GM10248 (cell line): ENCODE results near the gene KIF2A.

Experiments used
- CTCF ChIA-PET: fragments of 300-600 bp; sonication (Branson Sonifier 250); formaldehyde crosslinking; extraction: SDS; loops from one replicate; lab custom pipeline; 2021; ENCODE audit warnings: antibody characterized with exemption; lab: Yijun Ruan, JAX
- POLR2A ChIA-PET: fragments of 350-650 bp; sonication (Branson Sonifier 250); formaldehyde crosslinking; extraction: SDS; loops from one replicate; lab custom pipeline; 2020; ENCODE audit warnings: antibody characterized with exemption; lab: Yijun Ruan, JAX
- DNase-seq: peaks from one replicate; pipeline ENCODE4 v3.0.0; 2012; ENCODE audit errors: extremely low spot score
- CTCF ChIP-seq: IDR thresholded peaks from 2 replicates; pipeline ENCODE4 v1.5.1; 2012; ENCODE audit warnings: mild to moderate bottlenecking, low read depth; ENCODE audit errors: extremely low read depth, missing control alignments, control extremely low read depth

KIF2A gene

DNA sequence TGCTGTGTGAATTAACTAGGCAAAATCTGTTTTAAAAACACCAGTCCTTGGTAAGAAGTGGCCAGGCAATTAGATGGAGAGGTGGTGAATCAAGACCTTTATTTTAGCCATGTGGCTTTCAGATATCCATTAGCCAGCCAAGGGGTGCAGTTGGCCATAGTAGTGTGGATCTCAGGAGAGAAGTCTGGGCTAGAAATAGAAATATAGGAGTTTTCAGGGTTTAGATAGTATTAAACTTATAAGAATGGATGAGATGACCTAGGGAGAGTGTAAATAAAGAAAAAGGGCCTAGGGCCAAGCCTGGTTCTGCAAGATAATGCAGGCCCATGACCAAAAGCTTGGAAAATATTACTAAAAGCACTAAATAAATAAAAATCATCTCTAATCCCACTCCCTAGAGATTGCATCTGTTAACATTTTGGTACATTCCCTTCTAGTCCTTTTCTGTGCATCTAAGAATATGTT lies 40.3 kb upstream of the KIF2A start:
- POLR2A ChIA-PET, result no interaction called here
- TF ChIP-seq CTCF, result no peak
- no peak for DNase-seq
- CTCF ChIA-PET, result interaction anchor here (1.8 kb wide), 1 partner anchor 41 kb away, joined by 6 read pairs; no protein-coding TSS in a partner anchor

DNA sequence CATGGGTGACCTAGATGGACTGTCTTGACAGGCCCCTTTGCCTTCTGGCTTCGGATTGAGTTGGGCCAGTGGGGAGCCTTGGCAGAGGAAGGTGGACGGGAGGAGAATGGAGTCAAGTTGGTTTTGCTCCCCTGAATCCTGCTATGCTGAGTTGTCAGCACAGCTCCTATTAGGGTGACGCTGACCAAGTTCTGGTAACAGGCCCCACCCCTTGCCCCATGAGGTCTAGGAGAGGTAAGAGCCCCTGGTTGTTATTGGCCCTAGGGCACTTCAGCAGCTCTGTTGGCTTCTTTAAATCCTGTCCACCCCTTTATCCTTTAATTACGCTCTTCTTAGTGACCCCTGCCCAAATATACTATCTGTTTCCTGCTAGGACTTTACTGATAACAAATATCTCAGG lies 39.4 kb upstream of the KIF2A start:
- TF ChIP-seq CTCF, result no peak
- POLR2A ChIA-PET, result no interaction called here
- DNase-seq, result no peak
- CTCF ChIA-PET, result no interaction called here

DNA sequence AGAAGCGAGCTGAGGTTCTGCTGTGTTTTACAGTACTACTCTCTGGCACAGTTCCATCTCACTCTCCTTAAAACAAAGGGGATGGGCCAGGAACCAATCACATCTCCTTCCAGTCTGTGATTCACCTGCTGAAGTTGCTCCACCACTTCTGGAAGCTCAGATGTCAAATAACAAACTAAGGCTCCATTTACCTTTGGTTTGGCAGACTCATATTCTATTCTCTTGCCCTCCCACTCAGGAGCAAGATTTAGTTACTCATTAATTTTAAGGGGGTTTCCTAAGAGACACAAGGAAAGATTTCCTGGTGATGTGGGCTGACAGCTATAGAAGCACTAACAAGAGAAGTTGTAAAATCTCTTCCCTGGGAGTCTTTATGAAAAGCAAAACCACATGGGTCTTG lies 37.8 kb upstream of the KIF2A start:
- DNase-seq, result no peak
- no peak for TF ChIP-seq CTCF
- CTCF ChIA-PET, result interaction anchor here (0.9 to 1.5 kb wide), 4 partner anchors 10 to 44 kb away, joined by 3 to 7 read pairs (median 6); partner anchors contain the start of gene KIF2A
- POLR2A ChIA-PET, result no interaction called here

- POLR2A ChIA-PET, result no interaction called here
Measured at GRCh38 chr5:62268792-62269191, 37.2 kb upstream of the KIF2A start.

GRCh38 chr5:62271370-62271769 lies 34.6 kb upstream of the KIF2A start:
- no peak for DNase-seq
- TF ChIP-seq CTCF, result no peak
- CTCF ChIA-PET, result interaction anchor here (0.9 kb wide), 1 partner anchor 16 kb away, joined by 3 read pairs; no protein-coding TSS in a partner anchor
- POLR2A ChIA-PET, result no interaction called here

More at GRCh38 chr5:62268792-62269191, 37.2 kb upstream of the KIF2A start:
- CTCF ChIA-PET, result interaction anchor here (1.5 kb wide), 1 partner anchor 19 kb away, joined by 7 read pairs; no protein-coding TSS in a partner anchor
- no peak for TF ChIP-seq CTCF
- no peak for DNase-seq

DNA sequence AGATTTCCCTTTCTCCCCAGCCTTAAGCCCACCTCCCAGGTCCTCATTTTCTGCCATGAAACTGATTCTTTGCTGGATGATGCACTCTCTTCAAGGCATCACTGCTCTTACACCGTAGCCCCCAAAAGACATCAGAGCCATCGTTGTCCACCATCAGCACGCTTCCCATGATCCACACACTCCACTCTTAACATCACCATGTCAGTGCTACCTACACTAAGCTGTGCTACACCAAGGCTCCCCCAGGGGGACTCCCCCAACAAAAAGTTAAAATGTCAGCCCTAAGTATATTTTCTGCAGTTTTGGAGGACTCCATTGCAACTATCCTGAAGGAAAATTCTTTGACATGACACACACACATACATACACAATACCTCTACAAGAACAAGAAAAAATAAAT lies 34.1 kb upstream of the KIF2A start:
- POLR2A ChIA-PET, result no interaction called here
- TF ChIP-seq CTCF, result no peak
- no peak for DNase-seq
- CTCF ChIA-PET, result interaction anchor here (0.9 kb wide), 1 partner anchor 16 kb away, joined by 3 read pairs; no protein-coding TSS in a partner anchor
